Gastroesophageal sphincter (tissue), 4 donors: Measurements from ENCODE around the gene IFNA8. TPM values are rescaled to one million over a fixed set of nuclear protein-coding genes. Genes with fewer than 3 reads are reported as not detected.

Source experiments
- ATAC-seq: fragments of 150-250 bp; one replicate; pipeline ENCODE4 v1.9.1; 2016; ENCODE audit warnings: mild to moderate bottlenecking, moderate library complexity
- H3K27ac ChIP-seq, 4 donors: fragments of 200-600 bp; sonication (generic) in 3 of 4; 1 replicate in 3 of 4; 2 replicates in 1 of 4; pipeline ENCODE4 v1.5.1; 2016 to 2019
- H3K27me3 ChIP-seq: fragments of 200-600 bp; sonication (generic); one replicate; pipeline ENCODE4 v1.5.1; 2019
- H3K36me3 ChIP-seq, 2 donors: fragments of 200-600 bp; sonication (generic); one replicate each; pipeline ENCODE4 v1.5.1; 2019; ENCODE audit warnings: control low read depth in 1 of 2
- H3K4me1 ChIP-seq, 3 donors: fragments of 200-600 bp; sonication (generic); 1 replicate in 2 of 3; 2 replicates in 1 of 3; pipeline ENCODE4 v1.5.1; 2016 to 2019; ENCODE audit warnings: control low read depth in 2 of 3
- H3K4me3 ChIP-seq, 2 donors: fragments of 200-600 bp; sonication (generic); one replicate each; pipeline ENCODE4 v1.5.1; 2019; ENCODE audit warnings: mild to moderate bottlenecking in 1 of 2, moderate library complexity in 1 of 2
- H3K9me3 ChIP-seq, 3 donors: fragments of 200-600 bp; sonication (generic); one replicate each; pipeline ENCODE4 v1.5.1; 2017 to 2019; ENCODE audit warnings: control low read depth in 2 of 3
- EP300 ChIP-seq: sonication (generic); formaldehyde crosslinking; IDR thresholded peaks from one replicate; pipeline ENCODE4 v1.6.1; 2017; ENCODE audit warnings: antibody characterized with exemption, mild to moderate bottlenecking
- POLR2A ChIP-seq, 2 donors: fragments of 450-650 bp; IDR thresholded peaks; one replicate each; pipeline ENCODE4 v1.6.1; 2017; ENCODE audit warnings: antibody characterized with exemption in 2 of 2, mild to moderate bottlenecking in 2 of 2, moderate library complexity in 1 of 2
- POLR2AphosphoS5 ChIP-seq: sonication (generic); formaldehyde crosslinking; IDR thresholded peaks from one replicate; pipeline ENCODE4 v1.6.1; 2017; ENCODE audit warnings: antibody characterized with exemption
- WGBS, 2 donors: methylation state at CpG; one replicate each; pipeline ENCODE4 v1.1.5; 2018; ENCODE audit warnings: low coverage in 1 of 2; 5-methylcytosine and 5-hydroxymethylcytosine counted together
- total RNA-seq, 4 donors: library from RNA; depleted of rRNA; stranded (reverse); fragments of >200 nt; gene quantifications; one replicate each; pipeline ENCODE4 v1.1.0, GENCODE V29; 2016
- TF ChIP-seq, protein P1 (sequence below), 4 experiments: fragments of 200-600 bp in 2 of 4; fragments of 450-650 bp in 2 of 4; sonication (generic) in 1 of 4; IDR thresholded peaks; one replicate each; pipeline ENCODE4 v1.5.1; 2017 to 2019; ENCODE audit warnings: antibody characterized with exemption in 4 of 4, mild to moderate bottlenecking in 2 of 4, moderate library complexity in 2 of 4

Gene IFNA8
- total RNA-seq, 4 donors from 2014 or later: not detected

DNA sequence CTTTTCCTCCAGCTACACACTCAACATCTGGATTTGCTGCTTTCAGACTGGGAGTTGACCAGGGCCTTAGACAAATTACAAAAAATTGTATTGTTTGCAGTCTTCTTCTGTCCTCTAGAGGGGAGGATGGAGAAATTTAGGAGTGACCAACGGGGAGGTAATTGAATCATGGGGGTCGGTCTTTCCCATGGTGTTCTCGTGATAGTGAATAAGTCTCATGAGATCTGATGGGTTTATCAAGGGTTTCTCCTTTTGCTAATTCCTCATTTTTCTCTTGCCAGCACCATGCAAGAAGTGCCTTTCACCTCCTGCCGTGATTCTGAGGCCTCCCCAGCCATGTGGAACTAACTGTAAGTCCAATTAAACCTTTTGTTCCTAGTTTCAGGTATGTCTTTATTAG, 4.2 kb downstream of the IFNA8 start:
- 64% methylated on average over 4 of the region's 4 CpGs; no CpG with 5 or more reads in 1 of the 2 donors for WGBS, 2 donors
- no peak overlapping the region for H3K4me3 ChIP-seq
- no peak overlapping the region for H3K27ac ChIP-seq
- H3K36me3 ChIP-seq: no peaks in the 10 kb centered on the region
- no peaks in the 10 kb centered on the region for H3K9me3 ChIP-seq
- ATAC-seq: no peak
- no peaks in the 10 kb centered on the region for H3K4me1 ChIP-seq
- TF ChIP-seq EP300: no peak
- TF ChIP-seq, protein P1, sequence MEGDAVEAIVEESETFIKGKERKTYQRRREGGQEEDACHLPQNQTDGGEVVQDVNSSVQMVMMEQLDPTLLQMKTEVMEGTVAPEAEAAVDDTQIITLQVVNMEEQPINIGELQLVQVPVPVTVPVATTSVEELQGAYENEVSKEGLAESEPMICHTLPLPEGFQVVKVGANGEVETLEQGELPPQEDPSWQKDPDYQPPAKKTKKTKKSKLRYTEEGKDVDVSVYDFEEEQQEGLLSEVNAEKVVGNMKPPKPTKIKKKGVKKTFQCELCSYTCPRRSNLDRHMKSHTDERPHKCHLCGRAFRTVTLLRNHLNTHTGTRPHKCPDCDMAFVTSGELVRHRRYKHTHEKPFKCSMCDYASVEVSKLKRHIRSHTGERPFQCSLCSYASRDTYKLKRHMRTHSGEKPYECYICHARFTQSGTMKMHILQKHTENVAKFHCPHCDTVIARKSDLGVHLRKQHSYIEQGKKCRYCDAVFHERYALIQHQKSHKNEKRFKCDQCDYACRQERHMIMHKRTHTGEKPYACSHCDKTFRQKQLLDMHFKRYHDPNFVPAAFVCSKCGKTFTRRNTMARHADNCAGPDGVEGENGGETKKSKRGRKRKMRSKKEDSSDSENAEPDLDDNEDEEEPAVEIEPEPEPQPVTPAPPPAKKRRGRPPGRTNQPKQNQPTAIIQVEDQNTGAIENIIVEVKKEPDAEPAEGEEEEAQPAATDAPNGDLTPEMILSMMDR (IDR thresholded peaks at IDR 0.05): no peak
- no peak for TF ChIP-seq POLR2AphosphoS5
- TF ChIP-seq POLR2A (IDR thresholded peaks at IDR 0.05): no peak
- H3K27me3 ChIP-seq: peaks cover 6% of the 10 kb centered on the region

DNA sequence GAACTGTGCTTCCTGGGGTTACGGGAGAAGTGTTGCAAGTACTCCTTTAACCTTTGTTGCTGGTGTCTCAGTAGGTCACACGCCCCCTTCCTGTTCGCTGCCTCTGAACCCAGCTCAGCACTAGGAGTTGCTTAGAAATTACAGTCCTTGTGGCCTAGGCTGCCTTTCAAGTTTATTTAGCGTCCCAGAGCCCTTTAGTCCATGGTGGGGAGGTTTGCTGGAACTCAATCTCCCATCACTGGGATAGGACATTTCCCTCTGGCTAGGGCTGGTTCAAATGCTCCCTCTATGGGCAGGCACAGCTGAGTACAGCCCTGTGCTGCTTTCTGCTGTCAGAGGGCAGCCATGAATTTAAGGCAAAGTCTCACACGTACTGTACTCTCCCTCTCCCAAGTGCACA, 4.7 kb downstream of the IFNA8 start:
- H3K36me3 ChIP-seq: no peaks in the 10 kb centered on the region
- 49 to 54% methylated on average over 4 to 5 of the region's 5 CpGs for WGBS, 2 donors

DNA sequence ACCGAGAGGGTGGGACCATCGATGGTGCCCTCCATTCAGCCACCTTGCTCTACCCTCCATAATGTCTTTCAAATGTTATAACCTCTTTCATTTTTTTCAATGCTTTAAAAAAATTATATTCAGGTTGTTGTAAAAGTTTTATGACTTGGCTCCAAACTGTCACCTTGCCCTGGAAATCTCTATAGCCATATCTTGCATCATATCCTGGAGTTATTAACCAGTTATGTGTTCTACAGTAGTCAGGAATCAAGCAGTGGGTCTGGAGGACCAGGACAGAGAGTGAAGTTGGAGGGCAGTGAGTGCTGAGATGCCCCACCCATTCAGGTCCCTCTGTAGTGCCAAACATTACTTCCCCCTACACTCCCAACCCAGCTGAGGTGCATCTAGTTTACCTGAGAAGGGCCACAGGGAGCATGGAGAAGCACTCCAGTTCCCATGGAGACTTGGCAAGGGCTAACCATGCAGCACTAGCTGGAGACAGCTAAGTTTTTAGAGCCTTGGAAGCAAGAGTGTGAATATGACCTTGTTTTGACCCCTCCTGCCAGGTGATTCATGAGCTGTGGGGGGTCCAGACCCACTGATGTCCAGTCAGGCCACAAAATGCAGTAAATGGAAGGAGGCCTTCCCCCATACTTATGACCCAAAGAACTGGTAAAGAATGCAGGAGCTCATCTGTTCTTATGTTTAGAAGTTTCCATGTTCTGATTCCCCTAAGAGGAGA, 5.5 kb downstream of the IFNA8 start:
- no peaks in the 10 kb centered on the region for H3K4me1 ChIP-seq
- ATAC-seq: no peak
- WGBS, 2 donors: 94 to 95% methylated on average over 2 of the region's 2 CpGs
- no peak for TF ChIP-seq POLR2AphosphoS5
- TF ChIP-seq, protein P1 (IDR thresholded peaks at IDR 0.05): no peak
- no peak for TF ChIP-seq POLR2A (IDR thresholded peaks at IDR 0.05)
- no peak for TF ChIP-seq EP300
- H3K27me3 ChIP-seq: no peaks in the 10 kb centered on the region
- H3K9me3 ChIP-seq: no peaks in the 10 kb centered on the region
- no peak overlapping the region for H3K4me3 ChIP-seq
- no peaks in the 10 kb centered on the region for H3K36me3 ChIP-seq
- no peak overlapping the region for H3K27ac ChIP-seq

More for the DNA sequence above, 4.7 kb downstream of the IFNA8 start:
- TF ChIP-seq, protein P1 (IDR thresholded peaks at IDR 0.05): no peak
- no peak for TF ChIP-seq POLR2A (IDR thresholded peaks at IDR 0.05)
- Histone ChIP-seq H3K4me3 (no peak overlapping the region), H3K9me3 (no peaks in the 10 kb centered on the region), H3K27ac (no peak overlapping the region), H3K4me1 (no peaks in the 10 kb centered on the region), H3K27me3 (peaks cover 6% of the 10 kb centered on the region)
- ATAC-seq: no peak

DNA sequence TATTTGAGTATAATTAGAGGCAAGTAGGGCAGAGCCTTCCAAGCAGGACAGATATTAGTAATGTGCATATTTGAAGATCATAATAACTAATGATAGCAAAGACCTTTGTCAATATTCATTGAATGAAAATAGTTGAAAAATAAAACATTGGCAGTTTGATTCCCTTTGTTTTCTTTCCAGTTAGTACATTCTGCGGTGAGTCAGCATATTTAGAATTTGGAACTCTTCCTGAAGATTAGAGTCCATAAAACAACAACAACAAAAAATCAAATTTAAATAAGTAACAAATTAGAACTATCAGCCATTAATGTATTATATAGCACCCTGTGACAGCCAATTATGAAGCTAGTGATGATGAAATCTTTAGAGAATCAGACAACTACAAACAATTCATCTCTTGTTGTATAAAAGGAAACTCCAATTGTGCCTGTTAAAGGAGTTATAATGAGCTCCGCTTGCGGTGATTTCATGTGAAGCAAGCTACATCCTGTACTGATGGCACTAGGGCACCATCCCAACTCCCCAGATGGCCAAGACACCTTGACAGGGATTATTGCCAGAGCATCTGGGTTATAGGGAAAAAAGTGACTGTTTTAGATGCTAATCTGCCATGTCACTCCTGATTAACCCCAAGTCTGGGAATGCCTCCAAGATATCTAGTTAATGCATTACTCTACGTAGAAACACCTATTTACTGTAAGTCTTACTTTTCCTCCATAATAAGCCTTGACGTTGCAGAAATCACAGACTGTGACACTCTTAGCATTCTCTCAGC, 6.8 kb downstream of the IFNA8 start:
- Histone ChIP-seq H3K9me3 (no peaks in the 10 kb centered on the region), H3K27me3 (no peaks in the 10 kb centered on the region), H3K4me1 (no peaks in the 10 kb centered on the region), H3K4me3 (no peak overlapping the region), H3K27ac (no peak overlapping the region), H3K36me3 (no peaks in the 10 kb centered on the region)
- WGBS, 2 donors: 67 to 79% methylated on average over 5 of the region's 5 CpGs
- TF ChIP-seq EP300: no peak
- TF ChIP-seq POLR2AphosphoS5: no peak
- TF ChIP-seq POLR2A (IDR thresholded peaks at IDR 0.05): no peak
- TF ChIP-seq, protein P1 (IDR thresholded peaks at IDR 0.05): no peak
- no peak for ATAC-seq
